Activated T-cell treated with anti-CD3 and anti-CD28 coated beads, Interleukin-2, amount 50 U/mL, for 24 hours (primary cell): ENCODE results near the gene PCDH17.

Experiments used
- DNase-seq: peaks from one replicate; pipeline ENCODE4 v3.0.0-alpha.2; 2020
- H3K27ac Mint-ChIP-seq: 2 replicates; pipeline ENCODE4 v1.8.0; 2020; ENCODE audit warnings: mild to moderate bottlenecking, mixed read lengths
- H3K27me3 Mint-ChIP-seq: 2 replicates; pipeline ENCODE4 v1.8.0; 2020; ENCODE audit warnings: mixed read lengths
- H3K36me3 Mint-ChIP-seq: 2 replicates; pipeline ENCODE4 v1.8.0; 2020; ENCODE audit warnings: low read depth, mixed read lengths
- H3K4me1 Mint-ChIP-seq: 2 replicates; pipeline ENCODE4 v1.8.0; 2020; ENCODE audit warnings: low read depth, mixed read lengths
- H3K4me3 Mint-ChIP-seq: 2 replicates; pipeline ENCODE4 v1.8.0; 2020; ENCODE audit warnings: mild to moderate bottlenecking, moderate library complexity, mixed read lengths
- H3K9me3 Mint-ChIP-seq: 2 replicates; pipeline ENCODE4 v1.8.0; 2020; ENCODE audit warnings: mixed read lengths

PCDH17 gene

DNA sequence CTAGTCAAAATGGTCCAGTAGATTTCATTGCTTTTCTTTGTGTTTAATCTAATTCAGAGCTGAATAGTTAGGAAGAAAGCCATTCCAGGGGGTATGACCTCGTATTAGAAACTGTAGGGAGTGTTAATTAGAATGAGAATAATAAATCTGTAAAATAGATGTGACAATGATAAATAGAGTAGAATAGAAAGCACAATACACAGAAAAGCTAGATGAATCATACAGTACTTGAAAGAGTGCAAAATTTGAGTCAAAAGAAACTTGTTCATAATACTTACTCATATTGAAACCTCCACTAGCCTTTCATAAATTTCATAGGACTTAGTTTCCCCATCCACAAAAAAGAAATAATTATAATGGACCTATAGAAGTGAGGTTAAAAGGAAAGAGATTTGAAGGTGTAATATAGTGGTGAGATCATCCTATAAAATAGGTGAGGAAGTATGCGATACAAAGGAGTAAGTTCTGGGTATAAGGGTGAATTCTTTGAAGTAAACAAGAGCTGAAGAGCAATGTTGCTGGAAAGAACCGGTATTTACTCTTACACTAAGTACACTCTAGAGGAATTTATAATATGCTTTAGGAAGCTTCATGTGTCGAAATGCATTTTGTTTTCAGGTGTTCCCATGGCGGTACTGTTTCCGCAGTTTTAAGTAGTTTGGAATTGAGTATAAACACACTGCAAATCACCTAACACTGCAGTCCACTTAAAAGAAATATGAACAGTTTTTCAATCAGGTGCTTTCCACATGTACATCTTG is 21.9 kb downstream of the PCDH17 start:
- no peaks in the 10 kb centered on the region for H3K4me1 Mint-ChIP-seq
- no peaks in the 10 kb centered on the region for H3K9me3 Mint-ChIP-seq
- H3K27ac Mint-ChIP-seq, result no peak overlapping the region
- H3K4me3 Mint-ChIP-seq, result no peak overlapping the region
- no peaks in the 10 kb centered on the region for H3K36me3 Mint-ChIP-seq
- H3K27me3 Mint-ChIP-seq, result no peaks in the 10 kb centered on the region
- no peak for DNase-seq

DNA sequence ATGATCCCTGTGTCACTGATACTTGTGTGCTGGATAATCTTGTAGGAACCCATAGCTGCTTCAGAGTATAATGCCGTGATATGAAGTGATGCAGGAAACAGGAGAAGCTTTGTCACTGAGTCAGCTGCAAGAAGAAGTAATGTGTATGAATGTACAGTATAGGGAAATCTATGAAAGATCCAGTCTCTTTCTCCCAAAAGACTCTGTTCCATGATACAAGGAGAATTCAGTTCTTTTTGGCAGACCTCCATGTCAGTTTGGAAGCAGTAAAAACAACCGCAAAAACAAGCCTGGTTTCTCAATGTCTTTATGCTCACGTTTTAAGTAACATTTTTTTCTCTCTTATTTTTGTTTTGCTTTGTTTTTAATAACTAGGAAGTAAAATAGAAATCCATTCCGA is 33.9 kb downstream of the PCDH17 start:
- Mint-ChIP-seq H3K4me1 (no peaks in the 10 kb centered on the region), H3K4me3 (no peak overlapping the region), H3K27ac (no peak overlapping the region), H3K9me3 (peaks cover 5% of the 10 kb centered on the region), H3K27me3 (no peaks in the 10 kb centered on the region), H3K36me3 (no peaks in the 10 kb centered on the region)
- DNase-seq, result no peak

DNA sequence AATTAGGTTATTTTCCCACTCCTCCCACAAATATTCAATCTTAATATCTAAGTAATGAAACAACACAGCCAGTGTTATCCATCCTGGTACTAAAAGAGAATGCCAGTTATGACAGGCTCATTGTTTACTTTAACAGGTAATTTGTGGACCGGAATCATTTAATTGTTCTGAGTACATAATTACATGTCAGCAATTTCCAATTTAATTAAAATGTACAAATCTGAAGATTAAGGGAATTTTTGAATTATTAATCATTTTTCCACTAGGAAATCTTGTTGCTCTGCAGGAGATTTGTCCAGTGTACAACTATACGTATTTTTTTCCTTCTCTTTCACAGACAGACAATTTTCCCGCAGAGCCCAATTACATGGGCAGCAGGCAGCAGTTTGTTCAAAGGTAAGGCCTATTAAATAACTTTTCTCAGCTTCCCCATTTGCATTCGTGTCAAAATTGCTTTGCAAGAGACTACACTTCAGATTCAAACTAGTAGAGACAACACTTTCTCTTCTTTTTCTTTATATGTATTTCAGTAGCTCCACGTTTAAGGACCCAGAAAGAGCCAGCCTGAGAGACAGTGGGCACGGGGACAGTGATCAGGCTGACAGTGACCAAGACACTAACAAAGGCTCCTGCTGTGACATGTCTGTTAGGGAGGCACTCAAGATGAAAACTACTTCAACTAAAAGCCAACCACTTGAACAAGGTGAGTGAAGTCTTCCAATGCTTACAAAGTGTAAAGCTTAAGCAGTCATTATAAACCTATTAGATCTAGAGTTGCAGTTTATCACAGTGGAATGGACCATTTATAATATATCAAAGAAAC is 34.8 kb downstream of the PCDH17 start:
- no peak for DNase-seq
- Mint-ChIP-seq H3K27ac (no peak overlapping the region), H3K27me3 (no peaks in the 10 kb centered on the region), H3K9me3 (peaks cover 7% of the 10 kb centered on the region), H3K4me3 (no peak overlapping the region), H3K4me1 (no peaks in the 10 kb centered on the region), H3K36me3 (no peaks in the 10 kb centered on the region)

DNA sequence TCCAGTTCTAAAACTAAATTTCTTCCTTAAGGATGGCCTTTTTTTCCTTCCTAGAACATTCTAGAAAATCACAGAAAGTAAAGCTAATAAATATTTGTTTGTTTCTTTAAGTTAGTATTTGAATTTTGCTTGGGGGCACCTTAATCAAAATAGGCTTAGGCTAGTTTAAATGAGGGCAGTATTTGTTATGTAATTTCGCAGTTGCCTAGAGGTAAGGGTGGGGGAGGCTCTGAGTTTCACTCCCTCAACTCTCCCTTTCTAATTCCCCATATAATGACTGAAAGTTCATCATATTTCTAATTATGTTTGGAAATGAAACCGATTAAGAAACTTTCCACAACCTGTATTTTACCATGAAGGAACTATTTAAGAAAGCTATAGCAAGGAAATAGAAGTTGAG is 40.6 kb downstream of the PCDH17 start:
- H3K27ac Mint-ChIP-seq, result no peak overlapping the region
- no peak for DNase-seq
- no peaks in the 10 kb centered on the region for H3K4me1 Mint-ChIP-seq
- no peaks in the 10 kb centered on the region for H3K27me3 Mint-ChIP-seq
- no peaks in the 10 kb centered on the region for H3K36me3 Mint-ChIP-seq
- H3K4me3 Mint-ChIP-seq, result no peak overlapping the region
- H3K9me3 Mint-ChIP-seq, result peaks cover 5% of the 10 kb centered on the region

DNA sequence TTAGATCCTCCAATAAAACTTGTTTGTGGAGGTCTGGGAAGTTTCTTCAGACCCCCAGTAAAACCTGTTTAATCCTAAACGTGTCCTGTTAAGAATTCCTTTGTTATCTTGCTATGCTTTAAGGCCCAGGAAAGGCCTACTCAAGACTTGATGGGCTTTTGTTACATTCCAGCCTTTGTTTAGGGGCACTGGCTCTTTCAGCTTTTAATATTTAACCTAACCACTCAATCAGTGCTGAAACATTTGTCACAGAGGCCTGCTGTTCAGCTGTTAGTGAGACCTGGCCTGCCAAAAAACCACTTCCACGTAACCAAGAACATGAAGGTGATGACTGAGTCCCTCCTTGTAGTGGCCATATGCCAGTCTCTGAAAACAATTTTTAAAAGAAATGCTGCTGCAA is 41.7 kb downstream of the PCDH17 start:
- Mint-ChIP-seq H3K27me3 (no peaks in the 10 kb centered on the region), H3K36me3 (no peaks in the 10 kb centered on the region), H3K27ac (no peak overlapping the region), H3K4me3 (no peak overlapping the region), H3K4me1 (no peaks in the 10 kb centered on the region), H3K9me3 (peaks cover 5% of the 10 kb centered on the region)
- DNase-seq, result no peak

DNA sequence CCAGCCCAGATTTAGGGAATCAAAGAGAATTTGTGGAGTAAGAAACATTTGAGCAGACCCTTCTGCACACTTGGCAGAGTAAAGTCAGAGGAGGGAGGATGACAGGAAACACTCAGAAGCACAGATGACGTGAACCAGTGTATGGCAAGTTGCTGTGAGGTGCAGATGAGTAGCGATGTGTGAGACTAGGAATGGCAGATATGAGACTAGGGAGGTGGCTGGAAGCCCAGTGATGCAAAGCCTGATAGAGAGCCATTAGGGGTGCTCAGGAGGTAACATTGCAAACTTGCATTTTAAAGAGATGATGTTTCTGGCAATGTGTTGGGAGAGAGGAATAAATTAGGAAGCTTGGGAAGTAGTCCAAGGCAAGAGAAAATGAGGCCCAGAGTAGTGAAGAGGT is 44.0 kb downstream of the PCDH17 start:
- H3K27me3 Mint-ChIP-seq, result no peaks in the 10 kb centered on the region
- H3K4me3 Mint-ChIP-seq, result no peak overlapping the region
- H3K4me1 Mint-ChIP-seq, result no peaks in the 10 kb centered on the region
- no peak for DNase-seq
- H3K27ac Mint-ChIP-seq, result no peak overlapping the region
- H3K36me3 Mint-ChIP-seq, result no peaks in the 10 kb centered on the region
- peaks cover 5% of the 10 kb centered on the region for H3K9me3 Mint-ChIP-seq

DNA sequence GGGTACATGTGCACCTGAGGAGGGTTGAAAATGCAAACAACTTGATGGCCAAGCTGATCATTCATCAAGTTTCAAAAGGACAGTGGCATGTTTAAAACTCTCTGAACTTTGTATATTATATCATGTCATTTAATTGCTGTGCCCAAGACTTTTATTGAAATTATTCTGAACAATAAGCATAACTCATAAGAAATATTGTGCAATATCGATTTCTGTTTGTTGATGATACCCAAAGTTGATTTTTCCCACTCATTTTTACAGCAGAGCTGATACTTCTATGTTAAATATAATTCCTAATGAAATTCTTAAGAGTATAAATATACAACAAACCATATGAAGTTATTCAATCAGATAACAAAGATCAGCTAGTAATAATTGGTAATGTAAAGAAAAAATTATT is 49.1 kb downstream of the PCDH17 start:
- no peaks in the 10 kb centered on the region for H3K4me1 Mint-ChIP-seq
- no peak overlapping the region for H3K27ac Mint-ChIP-seq
- DNase-seq, result no peak
- H3K36me3 Mint-ChIP-seq, result no peaks in the 10 kb centered on the region
- H3K9me3 Mint-ChIP-seq, result peaks cover under 1% of the 10 kb centered on the region
- no peak overlapping the region for H3K4me3 Mint-ChIP-seq
- no peaks in the 10 kb centered on the region for H3K27me3 Mint-ChIP-seq

DNA sequence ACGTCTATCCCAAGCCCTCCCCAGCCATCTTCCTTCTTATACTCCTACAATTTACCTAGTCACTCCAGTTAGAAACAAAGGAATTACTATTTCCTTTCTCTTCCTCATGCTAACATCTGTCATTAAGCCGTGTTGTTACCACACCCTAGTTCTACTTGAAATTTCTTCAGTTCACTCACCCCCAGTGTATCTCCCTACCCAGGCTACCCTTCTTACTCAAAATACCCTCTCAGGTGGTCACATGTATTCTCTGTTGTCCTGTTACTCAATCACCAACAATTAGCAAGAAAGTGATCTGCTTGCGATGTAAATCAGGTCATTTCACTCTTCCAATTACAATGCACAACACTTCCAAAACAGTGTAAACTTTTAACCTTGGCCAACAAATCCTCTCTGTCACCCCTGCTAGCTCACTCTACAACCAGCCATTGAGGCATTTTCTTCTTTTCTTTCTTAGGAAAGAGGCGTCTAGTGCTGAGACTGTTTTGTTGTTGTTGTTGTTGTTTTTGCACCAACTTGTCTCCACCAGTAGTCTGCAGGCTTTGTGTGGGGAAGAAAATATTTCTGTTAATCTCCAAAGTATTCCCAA is 50.7 kb downstream of the PCDH17 start:
- Mint-ChIP-seq H3K27me3 (no peaks in the 10 kb centered on the region), H3K4me3 (no peak overlapping the region), H3K36me3 (no peaks in the 10 kb centered on the region), H3K9me3 (no peaks in the 10 kb centered on the region), H3K27ac (no peak overlapping the region), H3K4me1 (no peaks in the 10 kb centered on the region)
- no peak for DNase-seq

DNA sequence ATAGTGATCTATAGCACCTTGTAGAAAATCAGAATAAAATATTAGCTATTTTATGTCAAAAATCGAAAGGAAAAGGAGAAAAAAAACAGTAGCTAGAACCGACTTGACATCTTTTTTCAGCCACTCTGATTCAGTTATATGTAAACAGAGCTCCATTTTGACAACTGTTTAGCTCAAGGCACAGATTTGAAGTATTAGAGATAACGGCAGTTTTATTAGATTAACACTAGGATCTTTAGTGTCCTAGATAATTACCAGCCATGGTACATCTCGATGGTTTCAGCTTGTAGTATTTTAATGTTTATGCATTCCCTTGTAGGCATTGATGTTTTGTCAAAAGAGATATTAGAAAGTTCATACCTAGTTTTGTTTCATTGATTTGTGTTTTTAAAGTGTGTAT is 67.3 kb downstream of the PCDH17 start:
- H3K36me3 Mint-ChIP-seq, result no peaks in the 10 kb centered on the region
- H3K4me3 Mint-ChIP-seq, result no peak overlapping the region
- no peaks in the 10 kb centered on the region for H3K27me3 Mint-ChIP-seq
- H3K27ac Mint-ChIP-seq, result no peak overlapping the region
- DNase-seq, result no peak
- peaks cover 4% of the 10 kb centered on the region for H3K9me3 Mint-ChIP-seq
- H3K4me1 Mint-ChIP-seq, result no peaks in the 10 kb centered on the region

DNA sequence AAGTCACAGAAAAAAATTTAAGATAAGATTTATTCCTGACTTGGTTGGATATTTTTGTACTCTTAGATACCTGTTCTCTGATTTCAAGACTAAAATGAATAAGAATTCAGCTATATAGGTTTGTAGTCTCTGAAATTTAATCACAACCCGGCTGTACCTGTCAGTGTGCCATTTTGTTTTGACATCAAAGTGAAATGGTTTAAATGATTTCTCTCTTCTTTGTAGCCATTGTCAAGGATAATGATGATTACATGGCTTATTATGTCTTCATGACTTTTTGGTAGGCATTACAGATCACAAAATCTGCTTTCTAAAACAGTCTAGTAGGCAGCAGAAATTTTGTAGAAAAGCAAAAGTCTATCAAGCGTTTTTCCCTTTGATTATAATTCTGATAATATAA is 72.5 kb downstream of the PCDH17 start:
- Mint-ChIP-seq H3K9me3 (peaks cover 2% of the 10 kb centered on the region), H3K36me3 (no peaks in the 10 kb centered on the region), H3K4me1 (no peaks in the 10 kb centered on the region), H3K27me3 (no peaks in the 10 kb centered on the region), H3K4me3 (no peak overlapping the region), H3K27ac (no peak overlapping the region)
- DNase-seq, result no peak

DNA sequence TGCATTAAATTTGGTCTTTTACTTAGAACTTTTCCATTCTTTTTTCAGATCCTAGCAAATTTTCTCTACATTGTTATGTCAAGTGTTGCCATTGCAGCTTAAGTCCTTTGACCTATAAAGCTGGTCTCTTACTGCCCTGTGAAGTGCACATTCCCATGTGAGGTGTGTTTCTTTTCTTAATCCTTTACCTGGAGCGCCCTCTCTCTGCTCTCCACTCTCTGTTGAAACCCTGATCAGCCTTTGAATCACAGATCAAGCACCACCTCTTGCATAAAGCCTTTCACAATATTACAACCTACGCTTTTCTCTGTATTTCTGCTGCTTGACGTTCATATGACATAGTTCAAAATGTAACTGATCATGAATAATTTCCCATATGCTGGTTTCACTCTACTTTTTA is 84.8 kb downstream of the PCDH17 start:
- no peak for DNase-seq
- no peaks in the 10 kb centered on the region for H3K4me1 Mint-ChIP-seq
- H3K36me3 Mint-ChIP-seq, result no peaks in the 10 kb centered on the region
- no peak overlapping the region for H3K27ac Mint-ChIP-seq
- no peak overlapping the region for H3K4me3 Mint-ChIP-seq
- H3K9me3 Mint-ChIP-seq, result no peaks in the 10 kb centered on the region
- H3K27me3 Mint-ChIP-seq, result no peaks in the 10 kb centered on the region

DNA sequence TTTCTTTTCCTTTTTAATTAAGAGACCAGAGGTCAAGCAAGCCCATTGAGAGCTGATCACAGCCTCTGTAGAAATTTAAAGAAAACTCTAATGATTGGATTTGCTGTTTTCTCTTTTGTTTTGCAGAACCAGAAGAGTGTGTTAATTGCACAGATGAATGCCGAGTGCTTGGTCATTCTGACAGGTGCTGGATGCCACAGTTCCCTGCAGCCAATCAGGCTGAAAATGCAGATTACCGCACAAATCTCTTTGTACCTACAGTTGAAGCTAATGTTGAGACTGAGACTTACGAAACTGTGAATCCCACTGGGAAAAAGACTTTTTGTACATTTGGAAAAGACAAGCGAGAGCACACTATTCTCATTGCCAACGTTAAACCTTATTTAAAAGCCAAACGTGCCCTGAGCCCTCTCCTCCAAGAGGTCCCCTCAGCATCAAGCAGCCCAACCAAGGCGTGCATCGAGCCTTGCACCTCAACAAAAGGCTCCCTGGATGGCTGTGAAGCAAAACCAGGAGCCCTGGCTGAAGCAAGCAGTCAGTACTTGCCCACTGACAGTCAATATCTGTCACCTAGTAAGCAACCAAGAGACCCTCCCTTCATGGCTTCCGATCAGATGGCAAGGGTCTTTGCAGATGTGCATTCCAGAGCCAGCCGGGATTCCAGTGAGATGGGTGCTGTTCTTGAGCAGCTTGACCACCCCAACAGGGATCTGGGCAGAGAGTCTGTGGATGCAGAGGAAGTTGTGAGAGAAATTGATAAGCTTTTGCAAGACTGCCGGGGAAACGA is 93.1 kb downstream of the PCDH17 start:
- Mint-ChIP-seq H3K4me3 (no peak overlapping the region), H3K4me1 (no peaks in the 10 kb centered on the region), H3K9me3 (peaks cover 2% of the 10 kb centered on the region), H3K27me3 (no peaks in the 10 kb centered on the region), H3K36me3 (no peaks in the 10 kb centered on the region), H3K27ac (no peak overlapping the region)
- DNase-seq, result no peak

DNA sequence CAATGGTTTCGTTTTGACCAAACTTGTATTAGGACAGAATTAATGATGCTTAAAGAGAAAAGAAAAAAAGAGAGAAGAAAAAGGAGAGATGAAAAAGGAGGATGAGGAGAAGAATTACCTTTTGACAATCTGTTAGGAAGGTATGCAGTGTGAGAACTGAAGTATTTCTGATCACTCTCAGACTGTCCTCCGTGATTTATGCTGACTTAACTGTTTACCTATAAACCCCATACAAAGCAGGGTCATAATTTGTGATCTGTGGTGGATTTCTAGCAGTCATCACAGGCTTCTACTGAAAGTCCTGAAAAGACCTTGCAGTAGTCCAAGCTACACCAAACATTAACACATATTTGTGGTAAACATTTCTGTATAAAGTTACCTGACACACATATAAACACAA is 93.9 kb downstream of the PCDH17 start:
- Mint-ChIP-seq H3K27me3 (no peaks in the 10 kb centered on the region), H3K4me3 (no peak overlapping the region), H3K27ac (no peak overlapping the region), H3K4me1 (no peaks in the 10 kb centered on the region), H3K36me3 (no peaks in the 10 kb centered on the region), H3K9me3 (peaks cover 2% of the 10 kb centered on the region)
- no peak for DNase-seq

DNA sequence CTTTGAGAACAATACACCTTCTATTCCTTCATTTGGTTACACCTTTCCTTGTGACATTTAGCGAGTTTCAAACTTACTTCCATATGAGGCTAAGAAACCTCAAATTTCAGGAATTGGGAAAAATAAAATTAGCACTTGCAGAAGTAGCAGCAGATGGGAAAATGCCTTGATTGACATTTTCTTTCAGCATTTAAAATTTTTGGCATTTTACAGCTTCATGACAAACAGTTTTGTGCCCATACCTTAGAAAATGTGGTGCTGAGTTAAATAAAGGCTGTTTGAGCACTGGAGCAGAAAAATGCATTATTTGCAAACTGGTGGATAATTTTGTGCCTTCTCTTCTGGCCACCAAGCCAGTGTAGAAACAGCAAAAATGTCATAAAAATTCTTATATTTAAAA is 95.4 kb downstream of the PCDH17 start:
- Mint-ChIP-seq H3K4me3 (no peak overlapping the region), H3K36me3 (no peaks in the 10 kb centered on the region), H3K4me1 (no peaks in the 10 kb centered on the region), H3K27me3 (no peaks in the 10 kb centered on the region), H3K9me3 (peaks cover 2% of the 10 kb centered on the region), H3K27ac (no peak overlapping the region)
- DNase-seq, result no peak
